Transverse colon (tissue), 4 donors: Measurements from ENCODE around the gene WDR86.

Experiments
- CTCF ChIP-seq, 5 experiments: fragments of 200-600 bp in 3 of 5; fragments of 450-650 bp in 2 of 5; sonication (generic) in 3 of 5; IDR thresholded peaks; 1 replicate in 2 of 5; 2 replicates in 3 of 5; pipeline ENCODE4 v1.5.1; 2016 to 2017; ENCODE audit warnings: antibody characterized with exemption in 5 of 5, inconsistent platforms in 3 of 5, mild to moderate bottlenecking in 2 of 5, moderate library complexity in 1 of 5
- POLR2AphosphoS5 ChIP-seq, 3 donors: sonication (generic); formaldehyde crosslinking; IDR thresholded peaks; one replicate each; pipeline ENCODE4 v1.6.1; 2016; ENCODE audit warnings: antibody characterized with exemption in 3 of 3

- no peak for TF ChIP-seq CTCF (IDR thresholded peaks at IDR 0.05)
- TF ChIP-seq POLR2AphosphoS5 (IDR thresholded peaks at IDR 0.05), result no peak
These were observed 10.6 kb downstream of the WDR86 start for GRCh38 chr7:151399305-151399601.
